Endothelial cell of umbilical vein (primary cell): ENCODE results near the gene TCF15. TPM values are rescaled to one million over a fixed set of nuclear protein-coding genes. Genes with fewer than 3 reads are reported as not detected.
A peak's percentile ranks its signal among the peaks of the same experiment; 100 is the strongest.

Source experiments
- BruUV-seq: library from RNA; stranded (reverse); fragments of 400-500 nt; replicated peaks from 2 replicates; lab custom pipeline; 2021; lab: Mats Ljungman, UMichigan
- CTCF ChIA-PET: fragments of 300-600, 350-600 bp; sonication (Branson Sonifier 250); formaldehyde crosslinking; loops from one replicate; lab custom pipeline; 2021; ENCODE audit warnings: antibody characterized with exemption, inconsistent platforms; lab: Charles Lee
- POLR2A ChIA-PET: fragments of 300-600, 350-600 bp; sonication (Branson Sonifier 250); formaldehyde crosslinking; loops from one replicate; lab custom pipeline; 2021; ENCODE audit warnings: antibody characterized with exemption, inconsistent platforms; lab: Charles Lee
- DNase-seq: peaks from one replicate; pipeline ENCODE4 v3.0.0-alpha.2; 2011; ENCODE audit warnings: low read depth, low spot score
- FAIRE-seq: peaks from 2 replicates; lab custom pipeline; 2011; peaks lifted over from hg19 to GRCh38; lab: Jason Lieb, UNC
- H2AFZ ChIP-seq: 2 replicates; pipeline ENCODE4 v1.6.0; 2012; ENCODE audit warnings: low read depth, low read length, control low read depth, inconsistent platforms
- H3K27ac ChIP-seq: 2 replicates; pipeline ENCODE4 v1.5.1; 2011; ENCODE audit warnings: low read depth, mild to moderate bottlenecking, control low read depth, low read length, moderate library complexity; ENCODE audit not compliant: insufficient read depth
- H3K27me3 ChIP-seq, 2 experiments: 2 replicates each; pipeline versions ENCODE4 v1.6.0 to v1.6.1; 2011; ENCODE audit warnings: low read length in 2 of 2, mixed read lengths in 1 of 2; ENCODE audit not compliant: control insufficient read depth in 2 of 2, insufficient read depth in 2 of 2
- H3K36me3 ChIP-seq, 2 experiments: 2 replicates in 1 of 2; 3 replicates in 1 of 2; pipeline ENCODE4 v1.5.1; 2011; ENCODE audit warnings: low read length in 2 of 2, mild to moderate bottlenecking in 1 of 2, moderate library complexity in 1 of 2; ENCODE audit not compliant: control insufficient read depth in 2 of 2, insufficient read depth in 2 of 2; ENCODE audit errors: extremely low read depth in 1 of 2
- H3K4me1 ChIP-seq: 3 replicates; pipeline ENCODE4 v1.5.1; 2011; ENCODE audit warnings: mild to moderate bottlenecking, low read length; ENCODE audit not compliant: control insufficient read depth, insufficient read depth; ENCODE audit errors: extremely low read depth
- H3K4me2 ChIP-seq: 2 replicates; pipeline ENCODE4 v1.6.1; 2011; ENCODE audit warnings: low read length, control low read depth, mixed read lengths; ENCODE audit not compliant: insufficient read depth
- H3K4me3 ChIP-seq, 3 experiments: fragments of 200-600 bp in 1 of 3; sonication (generic), shearing (Covaris generic) in 1 of 3; replicated peaks in 1 of 3; 2 replicates each; pipeline ENCODE4 v1.5.1; 2011 to 2016; ENCODE audit warnings: control low read depth in 3 of 3, low read length in 3 of 3, mild to moderate bottlenecking in 2 of 3, inconsistent platforms in 1 of 3, low read depth in 1 of 3, moderate library complexity in 1 of 3; ENCODE audit not compliant: insufficient read depth in 1 of 3
- H3K79me2 ChIP-seq: 2 replicates; pipeline ENCODE4 v1.6.0; 2012; ENCODE audit warnings: low read length, inconsistent platforms; ENCODE audit not compliant: control insufficient read depth, insufficient read depth
- H3K9ac ChIP-seq: replicated peaks from 2 replicates; pipeline ENCODE3; 2011; ENCODE audit warnings: low read length, control low read depth; ENCODE audit not compliant: insufficient read depth; ENCODE audit errors: extremely low read depth
- H3K9me1 ChIP-seq: replicated peaks from 3 replicates; pipeline ENCODE4 v1.6.0; 2011; ENCODE audit warnings: mild to moderate bottlenecking, low read length; ENCODE audit not compliant: control insufficient read depth, insufficient read depth; ENCODE audit errors: extremely low read depth
- H3K9me3 ChIP-seq: replicated peaks from 2 replicates; pipeline ENCODE4 v1.5.1; 2012; ENCODE audit warnings: low read length, inconsistent platforms; ENCODE audit not compliant: control insufficient read depth, insufficient read depth
- H4K20me1 ChIP-seq: replicated peaks from 2 replicates; pipeline ENCODE3; 2011; ENCODE audit warnings: mild to moderate bottlenecking, low read length; ENCODE audit not compliant: control insufficient read depth, insufficient read depth; ENCODE audit errors: extremely low read depth
- CTCF ChIP-seq, 2 donors: IDR thresholded peaks; 1 replicate in 1 of 2; 2 replicates in 1 of 2; pipeline ENCODE4 v1.5.1; 2011; ENCODE audit warnings: low read length in 2 of 2, mild to moderate bottlenecking in 2 of 2, moderate library complexity in 2 of 2, control low read depth in 1 of 2, inconsistent platforms in 1 of 2, low read depth in 1 of 2; ENCODE audit not compliant: insufficient read depth in 1 of 2; ENCODE audit errors: extremely low read depth in 1 of 2
- EZH2 ChIP-seq: IDR thresholded peaks from 2 replicates; pipeline ENCODE4 v1.6.1; 2012; ENCODE audit warnings: borderline replicate concordance, low read depth, mild to moderate bottlenecking, moderate library complexity, low read length, inconsistent platforms; ENCODE audit not compliant: severe bottlenecking
- FOS ChIP-seq: IDR thresholded peaks from 2 replicates; pipeline ENCODE4 v1.6.1; 2011; ENCODE audit warnings: mild to moderate bottlenecking, low read length, moderate library complexity, borderline replicate concordance; ENCODE audit not compliant: insufficient read depth
- GATA2 ChIP-seq: IDR thresholded peaks from 2 replicates; pipeline ENCODE4 v1.7.0; 2011; ENCODE audit warnings: low read depth, mild to moderate bottlenecking, moderate library complexity, mixed read lengths, low read length; ENCODE audit not compliant: insufficient read length, insufficient read depth
- JUN ChIP-seq: IDR thresholded peaks from 2 replicates; pipeline ENCODE4 v1.6.1; 2011; ENCODE audit warnings: borderline replicate concordance, low read depth; ENCODE audit not compliant: insufficient read length, insufficient read depth
- MAX ChIP-seq: IDR thresholded peaks from 2 replicates; pipeline ENCODE4 v1.6.1; 2011; ENCODE audit not compliant: insufficient read depth, insufficient read length
- MYC ChIP-seq: IDR thresholded peaks from one replicate; pipeline ENCODE4 v1.6.1; 2011; ENCODE audit warnings: mild to moderate bottlenecking, low read depth, low read length
- POLR2A ChIP-seq: IDR thresholded peaks from 2 replicates; pipeline ENCODE4 v1.6.1; 2012; ENCODE audit warnings: low read depth, mild to moderate bottlenecking, control low read depth, low read length
- POLR2AphosphoS5 ChIP-seq: IDR thresholded peaks from 2 replicates; pipeline ENCODE4 v1.6.1; 2012; ENCODE audit warnings: low read depth, mild to moderate bottlenecking, control low read depth, low read length, moderate library complexity; ENCODE audit not compliant: insufficient read depth
- dilution Hi-C: fragments of 300-500 bp; cut with MboI; formaldehyde crosslinking; loops from one replicate; pipeline ENCODE4 v1.15.0; 2019; ENCODE audit warnings: low sequenced_read_pairs; ENCODE audit not compliant: extremely low pct_ligation_motif_present
- intact Hi-C: fragments of 100-400 bp; cut with micrococcal nuclease; formaldehyde crosslinking; loops from one replicate; pipeline ENCODE4 v1.10.0; 2022
- polyA plus RNA-seq, 4 experiments: library from polyadenylated mRNA; depleted of rRNA in 3 of 4; stranded (reverse) in 3 of 4; unstranded in 1 of 4; fragments of >200 nt; gene quantifications; 2 replicates each; pipeline versions ENCODE4 v1.2.1 to v1.2.3, GENCODE V29; 2011 to 2012; ENCODE audit warnings: missing spikeins in 1 of 4
- total RNA-seq: library from RNA; stranded (reverse); gene quantifications from 2 replicates; pipeline ENCODE4 v1.2.3, GENCODE V29; 2021

TCF15 gene
- total and polyA plus RNA-seq, 2 donors (not counting 3 experiments of a cell fraction or from before 2014, with no cell fraction given): 0.07 to 1.3 TPM

- no peak for FAIRE-seq
- Histone ChIP-seq H4K20me1 (no peaks in the 10 kb centered on the region), H2AFZ (no peak overlapping the region), H3K9ac (no peak overlapping the region), H3K4me2 (no peak overlapping the region), H3K27ac (peak overlapping the region; percentile 10), H3K27me3 (peaks cover 0 to 3% of the 10 kb centered on the region in 2 experiments), H3K79me2 (no peaks in the 10 kb centered on the region), H3K4me1 (peaks cover 58% of the 10 kb centered on the region), H3K9me3 (no peaks in the 10 kb centered on the region), H3K36me3 (no peaks in the 10 kb centered on the region), H3K9me1 (no peaks in the 10 kb centered on the region), H3K4me3 (no peak overlapping the region)
- DNase-seq: no peak
- no peak for TF ChIP-seq JUN
- no peak for TF ChIP-seq EZH2
- TF ChIP-seq POLR2A: no peak
- TF ChIP-seq GATA2: no peak
- TF ChIP-seq MYC: no peak
- TF ChIP-seq FOS: no peak
- no peak for TF ChIP-seq POLR2AphosphoS5
- TF ChIP-seq MAX: no peak
- TF ChIP-seq CTCF (IDR thresholded peaks at IDR 0.05; ENCODE audit: extremely low read depth in 1 of 2, insufficient read depth in 1 of 2, low read depth in 1 of 2, low read length in 2 of 2): no peak
- dilution Hi-C loops (no loop called here), intact Hi-C loops (no loop called here)
- ChIA-PET CTCF (interaction anchor here (0.9 to 8.5 kb wide), 5 partner anchors 9 to 92 kb away, joined by 3 to 93 read pairs (median 9); no protein-coding TSS in a partner anchor), POLR2A (no interaction called here)
- BruUV-seq: no TSS peak
Observed at GRCh38 chr20:575230-575629, 34.9 kb downstream of the TCF15 start.
